ENCODE measurements around the gene TNFAIP8.

TNFAIP8 gene

GRCh38 chr5:119319401-119319800 lies 36.4 kb upstream of the TNFAIP8 start:
- Mint-ChIP-seq H3K27me3 (ENCODE audit: low read depth, poor library complexity) (no peaks in the 10 kb centered on the region), H3K36me3 (ENCODE audit: low read depth) (no peaks in the 10 kb centered on the region), H3K4me3 (no peak overlapping the region), H3K4me1 (peaks cover 45% of the 10 kb centered on the region), H3K27ac (no peak overlapping the region), H3K9me3 (no peaks in the 10 kb centered on the region)
- TF ChIP-seq, protein P1, sequence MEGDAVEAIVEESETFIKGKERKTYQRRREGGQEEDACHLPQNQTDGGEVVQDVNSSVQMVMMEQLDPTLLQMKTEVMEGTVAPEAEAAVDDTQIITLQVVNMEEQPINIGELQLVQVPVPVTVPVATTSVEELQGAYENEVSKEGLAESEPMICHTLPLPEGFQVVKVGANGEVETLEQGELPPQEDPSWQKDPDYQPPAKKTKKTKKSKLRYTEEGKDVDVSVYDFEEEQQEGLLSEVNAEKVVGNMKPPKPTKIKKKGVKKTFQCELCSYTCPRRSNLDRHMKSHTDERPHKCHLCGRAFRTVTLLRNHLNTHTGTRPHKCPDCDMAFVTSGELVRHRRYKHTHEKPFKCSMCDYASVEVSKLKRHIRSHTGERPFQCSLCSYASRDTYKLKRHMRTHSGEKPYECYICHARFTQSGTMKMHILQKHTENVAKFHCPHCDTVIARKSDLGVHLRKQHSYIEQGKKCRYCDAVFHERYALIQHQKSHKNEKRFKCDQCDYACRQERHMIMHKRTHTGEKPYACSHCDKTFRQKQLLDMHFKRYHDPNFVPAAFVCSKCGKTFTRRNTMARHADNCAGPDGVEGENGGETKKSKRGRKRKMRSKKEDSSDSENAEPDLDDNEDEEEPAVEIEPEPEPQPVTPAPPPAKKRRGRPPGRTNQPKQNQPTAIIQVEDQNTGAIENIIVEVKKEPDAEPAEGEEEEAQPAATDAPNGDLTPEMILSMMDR (IDR thresholded peaks at IDR 0.05): no peak
- no peak for DNase-seq

DNA sequence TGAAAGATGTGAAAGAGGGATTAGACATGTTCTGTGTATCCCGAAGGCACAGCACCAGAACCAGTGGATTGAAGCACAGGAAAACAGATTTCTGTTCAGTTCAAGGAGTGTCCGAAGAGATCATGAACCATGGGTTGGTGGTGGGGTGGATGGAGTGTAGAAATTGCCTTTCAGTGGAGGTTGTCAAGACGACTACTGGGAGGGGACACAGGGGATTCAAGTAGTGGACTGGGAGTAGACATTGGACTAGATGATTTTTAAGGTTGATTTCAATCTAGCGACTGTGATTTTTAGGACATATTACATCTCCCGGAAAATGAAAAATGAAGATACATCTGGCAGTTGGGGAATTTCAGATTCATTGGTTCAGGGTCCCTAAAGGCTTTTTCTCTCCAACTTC lies 35.9 kb upstream of the TNFAIP8 start:
- Mint-ChIP-seq H3K27me3 (ENCODE audit: low read depth, poor library complexity) (no peaks in the 10 kb centered on the region), H3K4me3 (no peak overlapping the region), H3K4me1 (peaks cover 47% of the 10 kb centered on the region), H3K9me3 (no peaks in the 10 kb centered on the region), H3K36me3 (ENCODE audit: low read depth) (no peaks in the 10 kb centered on the region), H3K27ac (peak overlapping the region; percentile 61)
- TF ChIP-seq, protein P1 (IDR thresholded peaks at IDR 0.05): no peak
- DNase-seq: no peak

DNA sequence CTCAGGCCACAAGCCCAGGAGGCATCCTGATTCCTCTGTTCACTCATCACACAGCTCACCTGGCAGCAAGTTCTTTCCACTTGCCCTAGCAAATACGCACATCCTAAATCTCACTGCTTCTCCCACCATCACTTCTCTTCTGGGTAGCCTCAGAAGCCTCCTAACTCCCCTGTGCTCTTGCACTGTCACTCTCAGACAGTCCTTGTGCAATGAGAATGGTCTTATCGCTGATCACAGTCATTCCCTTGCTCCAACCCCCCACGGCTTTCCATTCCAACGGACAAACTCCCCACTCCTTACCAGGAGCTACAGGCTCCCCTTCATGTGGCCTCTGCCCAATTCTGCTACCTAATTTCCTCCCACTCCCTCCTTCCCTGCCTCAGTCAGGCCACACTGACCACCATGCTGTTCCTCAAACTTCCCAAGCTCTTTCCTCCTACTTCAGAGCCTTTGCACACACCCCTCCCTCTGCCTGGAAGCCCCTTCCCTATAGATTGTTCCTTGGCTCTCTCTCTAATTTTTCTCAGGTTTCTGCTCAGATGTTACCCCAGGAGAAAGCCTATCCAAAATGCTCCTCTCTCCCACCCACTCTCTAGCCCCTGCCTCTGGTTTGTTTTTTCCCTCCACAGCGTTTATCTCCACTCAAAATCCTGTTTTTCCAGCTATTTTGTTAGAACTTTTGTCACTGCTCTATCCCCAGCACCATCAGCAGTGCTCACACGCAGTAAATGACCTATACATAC lies 34.1 kb upstream of the TNFAIP8 start:
- Mint-ChIP-seq H3K9me3 (no peaks in the 10 kb centered on the region), H3K27me3 (ENCODE audit: low read depth, poor library complexity) (no peaks in the 10 kb centered on the region), H3K4me1 (peaks cover 60% of the 10 kb centered on the region), H3K27ac (peak overlapping the region; percentile 68), H3K36me3 (ENCODE audit: low read depth) (no peaks in the 10 kb centered on the region), H3K4me3 (no peak overlapping the region)
- TF ChIP-seq, protein P1 (IDR thresholded peaks at IDR 0.05): no peak
- DNase-seq: no peak

- H3K27me3 Mint-ChIP-seq (ENCODE audit: low read depth, poor library complexity): no peaks in the 10 kb centered on the region
- H3K4me3 Mint-ChIP-seq: no peak overlapping the region
- no peaks in the 10 kb centered on the region for H3K9me3 Mint-ChIP-seq
- TF ChIP-seq, protein P1 (IDR thresholded peaks at IDR 0.05): no peak
- peaks cover 66% of the 10 kb centered on the region for H3K4me1 Mint-ChIP-seq
- H3K36me3 Mint-ChIP-seq (ENCODE audit: low read depth): no peaks in the 10 kb centered on the region
- no peak for DNase-seq
- peak overlapping the region; percentile 55 for H3K27ac Mint-ChIP-seq
These were observed 33.4 kb upstream of the TNFAIP8 start for GRCh38 chr5:119322312-119322947.

DNA sequence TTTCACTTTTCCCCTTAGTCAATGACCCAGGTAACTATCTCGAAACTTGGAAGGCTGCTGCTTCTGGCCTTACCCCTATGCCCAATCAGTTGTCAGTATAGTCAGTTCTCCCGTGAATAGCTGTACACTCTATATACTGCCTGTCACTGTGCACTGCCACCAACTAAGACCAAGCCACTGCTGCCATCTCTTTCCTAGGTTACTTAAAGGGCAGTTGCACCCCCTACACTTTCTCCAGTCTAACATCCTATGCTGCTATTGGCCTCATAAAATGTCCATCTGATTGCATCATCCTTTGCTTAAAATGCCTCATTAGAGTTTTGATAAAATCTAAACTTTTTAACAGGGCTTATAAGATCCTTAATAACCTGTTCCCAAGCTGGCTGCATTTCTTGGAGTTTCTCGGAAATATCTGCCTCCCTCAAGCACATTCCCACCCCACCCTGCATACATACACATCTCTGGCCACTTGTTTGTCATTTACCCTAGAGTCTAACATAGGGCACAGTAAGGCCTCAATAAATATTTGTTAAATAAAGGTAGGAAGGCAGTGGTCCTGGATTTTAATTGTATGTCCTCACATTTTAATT lies 32.8 kb upstream of the TNFAIP8 start:
- H3K27me3 Mint-ChIP-seq (ENCODE audit: low read depth, poor library complexity): no peaks in the 10 kb centered on the region
- H3K9me3 Mint-ChIP-seq: no peaks in the 10 kb centered on the region
- TF ChIP-seq, protein P1 (IDR thresholded peaks at IDR 0.05): no peak
- H3K4me1 Mint-ChIP-seq: peaks cover 68% of the 10 kb centered on the region
- H3K36me3 Mint-ChIP-seq (ENCODE audit: low read depth): no peaks in the 10 kb centered on the region
- no peak overlapping the region for H3K4me3 Mint-ChIP-seq
- no peak for DNase-seq
- peak overlapping the region; percentile 55 for H3K27ac Mint-ChIP-seq
